Ramos (cell line): ENCODE measurements around the gene KIF26A.

Source experiments
- in situ Hi-C: fragments of 300-500 bp; cut with MboI; formaldehyde crosslinking; loops from one replicate; pipeline ENCODE4 v1.14.3; 2022; ENCODE audit warnings: low sequenced_read_pairs; ENCODE audit not compliant: unreplicated experiment

KIF26A gene

DNA sequence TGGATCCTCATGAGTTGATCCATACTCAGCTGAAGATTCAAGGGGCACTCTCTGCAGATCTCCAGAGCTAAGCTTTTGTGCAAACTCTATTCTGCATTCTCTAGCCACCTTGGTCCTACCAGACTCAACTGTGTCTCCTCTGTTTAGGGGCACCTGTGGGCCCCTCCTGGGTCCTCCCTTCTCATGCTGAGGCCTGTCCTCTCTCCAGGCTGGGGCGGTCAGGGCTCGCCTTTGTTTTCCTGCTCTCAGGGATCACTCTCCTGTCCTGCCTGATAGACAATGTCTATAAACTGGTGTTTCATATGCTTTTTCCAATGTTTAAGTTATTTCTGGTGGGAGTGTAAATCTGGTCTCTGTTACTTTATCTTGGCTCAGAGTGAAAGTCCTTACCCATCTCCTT is 11.6 kb upstream of the KIF26A start:
- in situ Hi-C loops, result no loop called here

DNA sequence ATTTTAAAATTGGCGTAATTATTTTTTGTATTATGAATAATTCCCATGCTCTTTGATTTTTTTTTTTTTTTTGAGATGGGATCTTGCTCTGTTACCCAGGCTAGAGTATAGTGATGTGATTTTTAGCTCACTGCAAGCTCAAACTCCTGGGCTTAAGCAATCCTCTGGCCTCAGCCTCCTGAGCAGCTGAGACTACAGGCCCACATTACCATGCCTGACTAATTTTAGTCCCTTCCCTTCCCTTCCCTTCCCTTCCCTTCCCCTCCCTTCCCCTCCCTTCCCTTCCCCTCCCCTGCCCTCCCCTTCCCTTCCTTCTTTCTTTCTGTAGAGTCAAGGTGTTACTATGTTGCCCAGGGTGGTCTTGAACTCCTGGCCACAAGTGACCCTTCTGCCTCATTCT is 9.4 kb upstream of the KIF26A start:
- in situ Hi-C loops, result no loop called here

DNA sequence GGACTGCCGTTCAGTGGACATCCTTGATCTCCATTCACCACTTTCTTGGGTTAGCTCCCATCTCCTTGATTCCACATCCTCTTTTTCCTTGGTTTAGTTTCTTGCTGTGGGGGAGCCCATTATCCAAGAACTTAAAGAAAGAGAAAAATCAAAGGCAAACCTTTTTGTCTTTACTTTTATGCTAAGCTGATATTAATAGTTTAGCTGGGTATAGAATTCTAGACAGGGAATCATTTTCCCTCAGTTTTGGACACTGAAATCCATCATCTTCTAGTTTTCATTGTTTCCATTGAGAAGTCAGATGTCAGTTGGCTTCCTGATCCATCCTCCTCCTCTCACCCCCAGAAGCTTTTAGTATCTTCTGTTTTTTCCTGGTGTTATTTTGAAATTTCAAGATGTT is 8.8 kb upstream of the KIF26A start:
- in situ Hi-C loops, result no loop called here

GRCh38 chr14:104130974-104131651 is 7.3 kb upstream of the KIF26A start:
- in situ Hi-C loops, result no loop called here

DNA sequence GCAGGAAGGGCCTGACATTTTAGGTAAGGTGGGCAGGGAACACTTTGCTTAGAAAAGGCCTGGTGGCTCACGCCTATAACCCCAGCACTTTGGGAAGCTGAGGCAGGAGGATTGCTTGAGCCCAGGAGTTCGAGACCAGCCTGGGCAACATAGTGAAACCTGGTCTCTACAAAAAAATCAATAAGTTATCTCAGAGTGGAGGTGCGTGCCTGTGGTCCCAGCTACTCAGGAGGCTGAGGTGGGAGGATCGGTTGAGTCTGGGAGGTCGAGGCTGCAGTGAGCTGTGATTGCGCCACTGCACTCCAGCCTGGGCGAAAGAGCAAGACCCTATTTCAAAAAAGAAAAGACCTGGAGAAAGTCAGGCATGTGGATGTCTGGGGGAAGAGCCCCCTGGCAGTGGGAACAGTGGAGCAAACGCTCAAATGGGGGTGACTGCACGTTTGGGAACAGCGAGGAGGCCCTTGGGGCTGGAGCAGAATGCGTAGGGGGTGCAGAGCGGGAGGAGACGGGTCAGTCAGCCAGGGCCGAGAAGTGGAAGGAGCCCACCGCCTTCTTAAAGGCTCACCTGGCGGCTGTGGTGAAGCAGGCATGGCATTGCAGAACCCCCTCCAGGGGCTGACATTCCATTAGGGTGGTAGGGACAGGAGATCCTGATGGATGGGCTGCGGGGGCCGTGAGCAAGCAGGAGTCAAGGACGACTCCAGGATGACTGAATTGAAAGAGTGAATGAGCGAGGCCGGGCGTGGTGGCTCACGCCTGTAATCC is 6.2 kb upstream of the KIF26A start:
- in situ Hi-C loops, result no loop called here

DNA sequence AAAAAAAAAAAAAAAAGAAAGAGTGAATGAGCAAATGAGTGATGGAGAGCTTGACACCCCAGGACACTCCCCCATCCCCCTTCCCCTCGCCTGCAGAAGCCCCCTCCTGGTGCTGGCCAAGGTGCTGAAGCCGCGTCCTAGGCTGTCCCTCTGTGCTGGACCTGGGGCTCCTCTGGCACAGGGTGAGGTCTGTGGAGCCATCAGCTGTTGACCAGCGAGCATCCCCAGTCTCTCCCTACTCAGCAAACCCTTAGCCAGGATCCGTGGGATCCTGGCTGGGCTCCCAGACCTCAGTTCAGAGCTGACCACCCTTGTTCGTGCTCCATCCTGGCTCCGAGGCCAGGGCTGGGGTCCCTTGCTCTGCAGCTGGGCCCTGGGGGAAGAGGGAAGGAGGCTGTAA is 5.4 kb upstream of the KIF26A start:
- in situ Hi-C loops, result no loop called here

DNA sequence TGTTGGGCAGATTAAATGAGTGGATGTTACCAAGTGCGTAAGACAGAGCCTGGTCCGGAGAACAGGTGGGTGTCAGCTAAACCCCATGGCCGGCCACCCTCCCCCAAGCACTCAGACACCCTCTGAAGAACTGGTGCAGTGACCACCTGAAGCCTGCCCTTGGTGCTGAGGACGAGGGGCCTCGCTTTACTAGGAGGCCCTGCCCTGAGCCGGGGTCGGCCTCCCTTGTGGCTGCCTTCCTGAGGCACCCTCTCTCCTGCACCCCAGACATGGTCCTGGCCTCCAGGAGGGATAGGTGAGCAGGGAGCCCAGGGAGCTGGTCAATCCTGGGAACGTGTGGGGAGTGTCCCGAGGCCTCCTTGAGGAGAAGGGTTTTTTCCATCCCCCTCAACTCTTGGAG is 4.9 kb upstream of the KIF26A start:
- in situ Hi-C loops, result no loop called here

DNA sequence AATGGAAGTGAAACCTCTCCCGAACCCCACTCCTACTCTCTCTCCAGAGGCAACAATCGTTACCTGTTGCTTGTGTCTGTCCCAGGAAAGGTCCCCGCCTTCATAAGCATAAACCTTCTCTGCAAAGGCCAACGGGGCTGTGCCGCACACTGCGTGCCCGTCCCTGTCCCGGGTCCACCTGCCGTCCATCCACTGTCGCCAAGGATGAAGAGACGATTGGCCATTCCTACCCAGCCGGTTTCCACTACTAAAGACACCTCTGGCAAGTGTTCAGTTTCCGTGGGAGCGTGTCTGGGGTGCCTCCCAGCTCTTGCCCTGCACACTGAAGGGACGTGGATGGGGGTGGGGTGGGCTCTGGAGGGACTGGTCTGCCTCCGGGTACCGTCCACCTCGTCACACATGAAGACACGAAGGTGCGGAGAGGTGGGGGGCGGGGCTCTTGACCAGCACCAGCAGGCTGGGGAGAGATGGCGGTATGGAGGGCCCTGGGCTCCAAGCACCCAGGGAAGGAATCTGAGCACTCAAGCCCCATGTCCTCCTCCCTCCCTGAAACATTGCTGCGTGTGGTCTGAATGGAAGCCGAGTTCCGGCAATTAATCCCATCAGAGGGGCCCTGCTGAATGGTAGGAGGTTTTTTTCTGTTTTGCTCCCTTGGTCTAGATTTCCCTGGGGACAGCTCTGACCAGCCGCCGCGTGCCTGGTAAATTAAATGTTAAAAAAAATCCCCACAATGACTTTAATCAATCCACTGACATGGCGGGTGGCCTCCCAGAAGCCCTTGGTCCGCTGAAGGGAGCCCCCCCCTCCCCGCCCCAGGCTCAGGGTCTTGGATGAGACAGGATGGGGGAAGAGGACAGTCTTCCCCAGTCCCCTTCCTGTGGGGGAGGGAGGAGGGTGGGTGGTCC is 4.1 kb upstream of the KIF26A start:
- in situ Hi-C loops, result no loop called here

DNA sequence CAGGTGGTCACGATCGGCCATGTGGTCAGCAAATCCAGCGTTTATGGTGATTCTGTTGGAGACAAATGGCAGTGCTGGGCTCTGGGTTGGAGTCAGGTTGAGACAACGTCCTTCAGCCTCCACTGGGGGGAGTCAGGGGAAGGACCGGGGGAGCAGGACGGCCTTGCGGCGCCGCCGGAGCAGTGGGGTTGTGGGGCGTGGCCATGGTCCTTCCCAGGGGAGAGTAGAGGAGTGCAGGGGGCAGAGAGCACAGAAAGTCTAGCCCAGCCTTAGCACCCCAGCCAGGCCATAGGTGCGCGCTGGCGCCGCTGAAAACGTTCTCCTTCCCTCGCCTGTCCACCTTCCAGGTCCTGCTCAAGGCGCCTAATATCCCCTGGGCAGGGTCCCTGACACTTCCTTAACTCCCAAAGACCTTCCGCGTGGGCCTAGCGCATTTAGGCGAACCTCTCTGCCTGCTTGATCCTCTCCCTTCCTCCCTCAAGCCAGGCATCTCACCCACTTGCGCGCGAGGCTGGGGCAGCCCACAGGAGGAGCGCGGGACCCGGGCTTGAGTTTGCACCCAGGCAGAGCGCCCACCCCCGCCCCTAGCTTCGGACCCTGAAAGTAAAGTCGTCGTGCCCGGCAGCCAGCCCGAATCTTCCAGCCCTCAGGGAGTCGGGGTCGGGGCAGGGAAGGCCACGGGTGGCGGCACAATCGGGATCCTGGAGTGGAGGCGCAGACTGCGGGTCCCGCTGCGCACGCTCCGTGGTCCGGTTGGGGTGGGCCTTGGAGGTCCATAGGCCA is 3.1 kb upstream of the KIF26A start:
- in situ Hi-C loops, result loop anchor here (5.0 kb wide), 1 partner anchor 507 kb away; no protein-coding TSS in a partner anchor

GRCh38 chr14:104135904-104136471 is 2.4 kb upstream of the KIF26A start:
- in situ Hi-C loops, result loop anchor here (5.0 kb wide), 1 partner anchor 506 kb away; no protein-coding TSS in a partner anchor

- in situ Hi-C loops, result loop anchor here (5.0 kb wide), 1 partner anchor 506 kb away; no protein-coding TSS in a partner anchor
Observed at GRCh38 chr14:104136472-104137296, 1.7 kb upstream of the KIF26A start.

DNA sequence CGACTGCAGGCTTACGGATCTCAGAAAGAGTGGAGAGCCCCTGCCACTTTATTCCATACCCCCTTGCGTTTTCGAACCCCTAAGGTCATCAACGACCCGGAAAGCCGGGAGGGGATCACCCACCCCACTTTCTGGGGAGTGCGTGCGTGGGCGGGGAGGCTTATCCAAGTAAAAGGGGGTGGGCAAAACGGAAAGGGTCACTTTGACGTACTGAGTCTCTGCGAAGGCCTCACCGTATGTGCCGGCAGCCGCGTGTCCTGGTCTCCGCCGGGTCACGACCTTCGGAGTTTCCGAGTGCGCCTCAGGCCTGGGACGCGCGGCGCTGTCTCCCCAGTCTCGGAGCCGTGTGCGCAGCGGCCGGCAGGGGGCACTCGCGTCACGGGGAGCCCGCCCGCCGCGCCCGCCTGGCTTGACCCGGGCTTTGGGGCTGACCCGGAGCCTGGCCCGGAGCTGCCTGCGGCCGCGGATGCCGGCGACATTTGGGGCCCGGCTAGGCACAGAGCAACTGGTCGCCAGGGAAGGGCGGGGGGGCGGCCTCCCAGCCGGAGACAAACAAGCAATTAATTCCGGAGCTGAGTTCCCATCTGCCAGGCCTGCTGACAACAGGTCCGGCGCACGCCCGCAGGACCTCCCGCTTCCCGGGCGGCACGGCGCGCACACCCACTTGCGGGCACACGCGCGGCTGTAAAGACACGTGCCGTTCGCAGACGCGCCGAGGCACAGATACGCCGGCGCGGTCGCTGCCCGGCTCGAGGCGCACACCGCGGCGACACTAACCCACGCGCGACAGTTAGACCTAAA is 890 bp upstream of the KIF26A start:
- in situ Hi-C loops, result loop anchor here (5.0 kb wide), 1 partner anchor 505 kb away; no protein-coding TSS in a partner anchor

- in situ Hi-C loops, result loop anchor here (5.0 kb wide), 1 partner anchor 503 kb away; no protein-coding TSS in a partner anchor
Observed at GRCh38 chr14:104138718-104139459, 502 bp downstream of the KIF26A start.

- in situ Hi-C loops, result loop anchor here (5.0 kb wide), 1 partner anchor 503 kb away; no protein-coding TSS in a partner anchor
Observed at GRCh38 chr14:104139460-104140212, 1.2 kb downstream of the KIF26A start.

DNA sequence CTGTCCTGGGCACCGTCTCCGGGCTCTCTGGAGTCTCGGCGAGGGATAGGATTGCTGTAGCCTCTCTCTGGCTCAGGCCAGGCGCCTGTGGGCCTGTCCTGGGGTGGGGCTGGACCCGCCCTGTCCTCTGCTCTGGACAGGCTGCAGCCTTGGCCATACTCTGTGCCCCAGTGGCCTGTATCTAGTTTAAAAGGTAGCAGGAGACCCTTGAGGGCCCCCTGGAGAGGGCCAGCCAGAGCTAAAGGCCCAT is 1.8 kb downstream of the KIF26A start:
- in situ Hi-C loops, result no loop called here

DNA sequence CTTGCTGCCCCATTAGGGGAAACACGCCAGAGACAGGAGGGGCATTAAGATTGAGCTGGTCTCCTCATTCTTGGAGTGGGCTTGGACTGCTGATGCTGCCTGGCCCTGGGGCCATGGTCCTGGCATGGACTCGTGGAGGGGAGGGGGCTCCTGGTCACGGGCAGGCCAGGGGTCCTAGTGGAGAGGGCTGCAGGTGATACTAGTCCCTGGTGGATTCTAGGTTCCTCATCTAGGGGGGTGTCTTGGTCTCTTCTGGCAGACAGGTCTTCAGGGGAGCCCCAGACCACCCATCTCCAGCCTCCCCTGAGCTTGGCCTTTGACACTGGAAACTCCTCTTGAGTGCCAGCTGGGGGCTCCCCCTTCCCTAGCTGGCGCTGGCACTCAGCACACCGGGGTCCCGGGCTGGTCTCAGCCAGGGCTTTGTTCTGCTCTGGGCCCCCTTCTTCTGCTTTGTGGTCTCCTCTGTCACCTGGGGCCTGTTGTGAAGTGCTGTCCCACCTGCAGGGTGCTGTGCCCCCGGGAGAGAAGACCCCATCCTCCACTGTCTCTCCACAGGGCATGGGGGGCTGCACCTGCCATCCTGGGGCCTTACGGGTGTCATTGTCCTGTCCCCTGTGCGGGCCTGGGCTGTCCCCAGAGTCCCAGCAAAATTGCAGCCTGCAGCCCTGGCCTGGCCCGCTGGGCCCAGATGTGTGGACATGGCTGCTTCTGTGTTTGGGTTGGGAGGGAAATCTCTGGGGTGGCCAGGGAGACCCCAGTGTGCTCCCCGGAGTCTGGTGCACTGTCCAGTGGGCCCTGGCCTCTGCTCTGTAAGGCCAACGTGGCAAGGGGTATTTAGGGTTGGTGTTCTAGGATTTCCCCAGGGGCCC is 2.3 kb downstream of the KIF26A start:
- in situ Hi-C loops, result no loop called here
